Activated CD8-positive, alpha-beta T cell treated with anti-CD3 and anti-CD28 coated beads for 36 hours (primary cell): ENCODE data around the gene NTSR1. TPM values are rescaled to one million over a fixed set of nuclear protein-coding genes. Genes with fewer than 3 reads are reported as not detected.

Experiments
- ATAC-seq: fragments of 200-7000 bp; cut with Tn5 transposase; one replicate; pipeline ENCODE4 v1.10.0; 2021; ENCODE audit warnings: mild to moderate bottlenecking, moderate library complexity
- CTCF ChIA-PET: fragments of 350-600 bp; sonication (Branson Sonifier 250); formaldehyde crosslinking; loops from one replicate; lab custom pipeline; 2021; ENCODE audit warnings: antibody characterized with exemption; lab: Charles Lee
- POLR2A ChIA-PET: fragments of 350-600 bp; sonication (Branson Sonifier 250); formaldehyde crosslinking; loops from one replicate; lab custom pipeline; 2021; ENCODE audit warnings: antibody characterized with exemption; lab: Charles Lee
- DNase-seq: peaks from one replicate; pipeline ENCODE4 v3.0.0-alpha.2; 2020
- H3K27ac Mint-ChIP-seq: one replicate; pipeline ENCODE4 v1.8.0; 2021; ENCODE audit warnings: mild to moderate bottlenecking, mixed read lengths
- H3K27me3 Mint-ChIP-seq: one replicate; pipeline ENCODE4 v1.8.0; 2021; ENCODE audit warnings: mixed read lengths
- H3K36me3 Mint-ChIP-seq: one replicate; pipeline ENCODE4 v1.8.0; 2021; ENCODE audit warnings: low read depth, mixed read lengths
- H3K4me1 Mint-ChIP-seq: one replicate; pipeline ENCODE4 v1.8.0; 2021; ENCODE audit warnings: low read depth, mixed read lengths
- H3K4me3 Mint-ChIP-seq: one replicate; pipeline ENCODE4 v1.8.0; 2021; ENCODE audit warnings: mild to moderate bottlenecking, moderate library complexity, mixed read lengths
- H3K9me3 Mint-ChIP-seq: one replicate; pipeline ENCODE4 v1.8.0; 2021; ENCODE audit warnings: mixed read lengths
- CTCF ChIP-seq: fragments of 200-600 bp; IDR thresholded peaks from one replicate; pipeline ENCODE4 v1.8.0; 2022; ENCODE audit warnings: antibody characterized with exemption, mild to moderate bottlenecking
- intact Hi-C: fragments of 100-400 bp; cut with micrococcal nuclease; formaldehyde crosslinking; loops from one replicate; pipeline ENCODE4 v1.10.0; 2022
- total RNA-seq, 2 experiments: library from RNA; stranded (reverse); gene quantifications; one replicate each; pipeline ENCODE4 v1.2.3, GENCODE V29; 2021

Gene NTSR1
- total RNA-seq, 2 experiments from 2014 or later: not detected

GRCh38 chr20:62799036-62799435, 90.4 kb downstream of the NTSR1 start:
- Mint-ChIP-seq H3K27ac (no peak overlapping the region), H3K27me3 (no peaks in the 10 kb centered on the region)

GRCh38 chr20:62799459-62799858, 90.8 kb downstream of the NTSR1 start:
- Mint-ChIP-seq H3K36me3 (peaks cover 29% of the 10 kb centered on the region), H3K27me3 (no peaks in the 10 kb centered on the region), H3K4me3 (no peak overlapping the region), H3K27ac (no peak overlapping the region), H3K9me3 (no peaks in the 10 kb centered on the region), H3K4me1 (peaks cover 23% of the 10 kb centered on the region)
- intact Hi-C loops: loop anchor here (10.0 kb wide), 1 partner anchor 145 kb away; no protein-coding TSS in a partner anchor
- ATAC-seq (no peak), DNase-seq (no peak)
- ChIA-PET POLR2A (interaction anchor here (1.4 kb wide), 1 partner anchor 8 kb away, joined by 6 read pairs; no protein-coding TSS in a partner anchor), CTCF (interaction anchor here (1.6 kb wide), 1 partner anchor 9 kb away, joined by 12 read pairs; no protein-coding TSS in a partner anchor)
- TF ChIP-seq CTCF: no peak

More at GRCh38 chr20:62799036-62799435, 90.4 kb downstream of the NTSR1 start:
- DNase-seq (no peak), ATAC-seq (no peak)
- ChIA-PET POLR2A (interaction anchor here (1.4 kb wide), 1 partner anchor 9 kb away, joined by 6 read pairs; no protein-coding TSS in a partner anchor), CTCF (interaction anchor here (1.6 kb wide), 1 partner anchor 9 kb away, joined by 12 read pairs; no protein-coding TSS in a partner anchor)
- H3K4me3 Mint-ChIP-seq: no peak overlapping the region
- peaks cover 20% of the 10 kb centered on the region for H3K4me1 Mint-ChIP-seq
- H3K9me3 Mint-ChIP-seq: no peaks in the 10 kb centered on the region
- TF ChIP-seq CTCF: no peak
- intact Hi-C loops: loop anchor here (10.0 kb wide), 1 partner anchor 144 kb away; no protein-coding TSS in a partner anchor
- H3K36me3 Mint-ChIP-seq: peaks cover 29% of the 10 kb centered on the region

- H3K27me3 Mint-ChIP-seq: no peaks in the 10 kb centered on the region
Measured at GRCh38 chr20:62799873-62800272, 91.2 kb downstream of the NTSR1 start.

GRCh38 chr20:62800314-62801259, 92.0 kb downstream of the NTSR1 start:
- Mint-ChIP-seq H3K27me3 (no peaks in the 10 kb centered on the region), H3K4me3 (no peak overlapping the region), H3K27ac (no peak overlapping the region), H3K4me1 (peaks cover 23% of the 10 kb centered on the region), H3K36me3 (peaks cover 29% of the 10 kb centered on the region), H3K9me3 (no peaks in the 10 kb centered on the region)
- ChIA-PET CTCF (no interaction called here), POLR2A (no interaction called here)
- no peak for TF ChIP-seq CTCF
- ATAC-seq: no peak
- no peak for DNase-seq
- intact Hi-C loops: no loop called here

More at GRCh38 chr20:62799873-62800272, 91.2 kb downstream of the NTSR1 start:
- intact Hi-C loops: loop anchor here (10.0 kb wide), 1 partner anchor 145 kb away; no protein-coding TSS in a partner anchor
- Mint-ChIP-seq H3K4me1 (peaks cover 23% of the 10 kb centered on the region), H3K27ac (no peak overlapping the region), H3K9me3 (no peaks in the 10 kb centered on the region), H3K4me3 (no peak overlapping the region), H3K36me3 (peaks cover 29% of the 10 kb centered on the region)
- TF ChIP-seq CTCF: no peak
- ChIA-PET POLR2A (no interaction called here), CTCF (interaction anchor here (1.6 kb wide), 1 partner anchor 8 kb away, joined by 12 read pairs; no protein-coding TSS in a partner anchor)
- no peak for ATAC-seq
- no peak for DNase-seq
